Fibroblast of pulmonary artery (primary cell): ENCODE measurements around the gene CEP68.
A peak's percentile ranks its signal among the peaks of the same experiment; 100 is the strongest.
"Not testable (repeated sequence)": the region's sequence is repeated elsewhere in the genome, so short reads cannot be mapped to it uniquely, and the experiment has no call there.

Experiments
- DNase-seq: peaks from one replicate; pipeline ENCODE4 v3.0.0-alpha.2; 2010; ENCODE audit warnings: low read depth
- H3K4me3 ChIP-seq: replicated peaks from 2 replicates; pipeline ENCODE4 v1.5.1; 2011; ENCODE audit warnings: low read depth, mild to moderate bottlenecking, control low read depth, low read length, moderate library complexity
- TF ChIP-seq, protein P1 (sequence below): IDR thresholded peaks from 2 replicates; pipeline ENCODE4 v1.5.1; 2011; ENCODE audit warnings: mild to moderate bottlenecking, control low read depth, low read length, inconsistent platforms; ENCODE audit errors: missing control alignments

CEP68 gene

DNA sequence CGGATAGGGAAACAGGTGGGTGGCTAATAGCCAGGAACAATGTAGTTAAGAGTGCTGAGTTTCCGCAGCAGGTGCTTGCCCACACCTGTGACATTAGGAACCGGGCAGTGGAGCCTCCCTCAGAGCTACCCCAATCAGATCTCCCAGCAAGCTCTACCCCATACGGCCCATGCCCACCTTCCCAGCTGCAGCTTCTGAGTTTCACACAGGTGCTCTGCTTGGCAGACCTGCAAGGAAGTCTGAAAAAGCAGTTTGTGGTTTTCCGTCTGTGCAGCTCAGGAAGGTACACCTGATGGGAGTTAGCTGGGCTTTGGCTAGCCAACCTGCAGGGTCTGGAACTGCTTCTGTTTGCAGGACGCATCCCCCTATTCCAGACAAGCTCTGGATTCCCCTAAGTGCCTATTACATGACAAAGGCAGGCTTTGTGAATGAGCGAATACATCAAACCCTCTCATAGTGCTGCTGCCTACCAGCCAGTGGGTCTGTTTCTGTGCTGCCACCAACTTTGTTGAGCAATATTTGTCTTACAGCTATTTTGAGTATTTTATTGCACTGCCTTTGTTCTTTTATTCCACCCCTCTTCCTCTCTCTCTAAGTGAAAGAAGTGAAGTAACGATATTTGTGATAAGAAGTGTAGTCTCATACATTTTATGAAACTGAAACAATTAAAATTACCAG lies 24.7 kb upstream of the CEP68 start:
- no peak overlapping the region for H3K4me3 ChIP-seq
- DNase-seq: peak; percentile 42
- TF ChIP-seq, protein P1, sequence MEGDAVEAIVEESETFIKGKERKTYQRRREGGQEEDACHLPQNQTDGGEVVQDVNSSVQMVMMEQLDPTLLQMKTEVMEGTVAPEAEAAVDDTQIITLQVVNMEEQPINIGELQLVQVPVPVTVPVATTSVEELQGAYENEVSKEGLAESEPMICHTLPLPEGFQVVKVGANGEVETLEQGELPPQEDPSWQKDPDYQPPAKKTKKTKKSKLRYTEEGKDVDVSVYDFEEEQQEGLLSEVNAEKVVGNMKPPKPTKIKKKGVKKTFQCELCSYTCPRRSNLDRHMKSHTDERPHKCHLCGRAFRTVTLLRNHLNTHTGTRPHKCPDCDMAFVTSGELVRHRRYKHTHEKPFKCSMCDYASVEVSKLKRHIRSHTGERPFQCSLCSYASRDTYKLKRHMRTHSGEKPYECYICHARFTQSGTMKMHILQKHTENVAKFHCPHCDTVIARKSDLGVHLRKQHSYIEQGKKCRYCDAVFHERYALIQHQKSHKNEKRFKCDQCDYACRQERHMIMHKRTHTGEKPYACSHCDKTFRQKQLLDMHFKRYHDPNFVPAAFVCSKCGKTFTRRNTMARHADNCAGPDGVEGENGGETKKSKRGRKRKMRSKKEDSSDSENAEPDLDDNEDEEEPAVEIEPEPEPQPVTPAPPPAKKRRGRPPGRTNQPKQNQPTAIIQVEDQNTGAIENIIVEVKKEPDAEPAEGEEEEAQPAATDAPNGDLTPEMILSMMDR: no peak

GRCh38 chr2:65032019-65032975 lies 23.9 kb upstream of the CEP68 start:
- peak; percentile 29 for DNase-seq
- TF ChIP-seq, protein P1: no peak
- no peak overlapping the region for H3K4me3 ChIP-seq

DNA sequence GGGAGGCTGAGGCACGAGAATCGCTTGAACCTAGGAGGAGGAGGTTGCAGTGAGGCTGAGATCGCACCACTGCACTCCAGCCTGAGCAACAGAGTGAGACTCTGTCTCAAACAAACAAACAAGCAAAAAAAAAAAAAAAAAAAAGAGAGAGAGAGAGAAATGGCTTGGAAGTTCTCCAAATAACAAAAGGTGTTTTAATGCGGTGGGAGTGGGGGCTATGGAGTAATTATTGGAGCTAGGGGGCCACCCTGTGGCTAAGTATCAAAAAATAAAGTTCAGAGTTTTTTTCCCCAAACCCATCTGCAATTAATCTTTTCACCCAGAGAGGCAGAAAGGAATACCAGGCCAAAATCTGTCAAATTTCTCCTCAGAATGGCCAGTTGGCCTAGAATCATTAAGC lies 23.0 kb upstream of the CEP68 start:
- TF ChIP-seq, protein P1: no peak
- no peak overlapping the region for H3K4me3 ChIP-seq
- peak; percentile 24 for DNase-seq

DNA sequence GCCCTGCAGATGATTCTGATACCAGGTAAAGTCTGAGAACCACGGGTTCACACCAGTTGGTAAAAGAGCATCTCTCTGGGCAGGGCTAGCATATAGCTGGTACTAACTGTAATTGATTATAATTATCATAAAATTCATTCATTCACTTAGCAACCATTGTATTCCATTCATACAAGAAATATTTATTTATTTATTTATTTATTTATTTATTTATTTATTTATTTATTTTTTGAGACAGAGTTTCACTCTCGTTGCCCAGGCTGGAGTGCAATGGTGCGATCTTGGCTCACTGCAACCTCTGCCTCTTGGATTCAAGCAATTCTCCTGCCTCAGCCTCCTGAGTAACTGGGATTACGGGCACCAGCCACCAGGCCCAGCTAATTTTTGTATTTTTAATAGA lies 22.5 kb upstream of the CEP68 start:
- H3K4me3 ChIP-seq, DNase-seq: not testable (repeated sequence)

GRCh38 chr2:65035351-65035943 lies 20.8 kb upstream of the CEP68 start:
- H3K4me3 ChIP-seq: no peak overlapping the region
- no peak for DNase-seq
- TF ChIP-seq, protein P1: no peak

- TF ChIP-seq, protein P1: no peak
Measured at GRCh38 chr2:65037178-65037577, 19.0 kb upstream of the CEP68 start.

DNA sequence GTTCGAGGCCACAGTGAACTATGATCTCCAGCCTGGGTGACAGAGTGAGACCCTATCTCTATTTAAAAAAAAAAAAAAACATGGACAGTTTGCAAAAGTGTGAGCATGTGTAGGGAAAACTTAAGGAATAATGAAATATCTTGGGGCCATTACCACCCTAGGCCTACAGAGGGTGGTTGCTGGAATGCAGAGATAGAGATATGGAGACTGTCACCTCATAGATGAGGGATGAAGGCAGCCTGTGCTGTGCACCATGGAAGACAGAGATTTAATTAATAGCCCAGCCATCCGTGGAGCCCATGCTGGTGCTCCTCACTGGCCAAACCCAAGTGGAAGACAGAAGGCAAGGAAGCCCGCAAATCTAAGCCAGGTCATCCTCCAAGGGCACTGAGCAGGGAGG lies 16.6 kb upstream of the CEP68 start:
- no peak for DNase-seq
- TF ChIP-seq, protein P1: no peak
- no peak overlapping the region for H3K4me3 ChIP-seq

More at GRCh38 chr2:65037178-65037577, 19.0 kb upstream of the CEP68 start:
- H3K4me3 ChIP-seq: no peak overlapping the region
- no peak for DNase-seq
